ENCODE data around the gene THAP4. TPM values are rescaled to one million over a fixed set of nuclear protein-coding genes. Genes with fewer than 3 reads are reported as not detected.
"Not testable (repeated sequence)": the region's sequence is repeated elsewhere in the genome, so short reads cannot be mapped to it uniquely, and the experiment has no call there.

The THAP4 gene
- total and polyA plus RNA-seq, 2 of the 4 experiments (the other 2 are of a cell fraction): 33.9 to 55.1 TPM

- H2BK15ac ChIP-seq (ENCODE audit: low read depth, low read length): not testable (repeated sequence)
These were observed 25.8 kb upstream of the THAP4 start for GRCh38 chr2:241662731-241663130.

More at GRCh38 chr2:241662731-241663130, 25.8 kb upstream of the THAP4 start:
- H4K5ac ChIP-seq (ENCODE audit: low read depth, low read length); H3K9me3 ChIP-seq (ENCODE audit: control insufficient read depth, insufficient read depth, low read length); H3K27ac ChIP-seq (ENCODE audit: insufficient read depth, low read length); H3K9me1 ChIP-seq (ENCODE audit: insufficient read depth, low read length); BruUV-seq (replicated peaks); H3K4ac ChIP-seq (ENCODE audit: low read depth, low read length); H2BK20ac ChIP-seq (ENCODE audit: low read depth, low read length); H3K4me3 ChIP-seq (ENCODE audit: insufficient read depth, low read depth, low read length); H2BK5ac ChIP-seq (ENCODE audit: low read depth, low read length, poor library complexity, severe bottlenecking); H3K23ac ChIP-seq (ENCODE audit: low read depth, low read length); H3K14ac ChIP-seq (replicated peaks; ENCODE audit: low read depth, low read length); H4K91ac ChIP-seq (ENCODE audit: insufficient read depth, low read depth, low read length); H3K18ac ChIP-seq (ENCODE audit: low read depth, low read length); H2AFZ ChIP-seq (replicated peaks; ENCODE audit: low read length, poor library complexity); H3K9ac ChIP-seq (ENCODE audit: low read depth, low read length); H2BK120ac ChIP-seq (ENCODE audit: low read depth, low read length); POLR2A ChIA-PET (ENCODE audit: unreplicated experiment); H2AK5ac ChIP-seq (ENCODE audit: low read depth, low read length); H4K8ac ChIP-seq (ENCODE audit: low read depth in 2 of 2, low read length in 2 of 2); ATAC-seq (ENCODE audit: low read depth); H3K56ac ChIP-seq (ENCODE audit: extremely low read depth, insufficient read depth, low read length); intact Hi-C loops (cut with micrococcal nuclease); DNase-seq; CTCF ChIA-PET; H3K27me3 ChIP-seq (ENCODE audit: control insufficient read depth, insufficient read depth, low read length); dilution Hi-C loops (cut with HindIII; ENCODE audit: low sequenced_read_pairs, unreplicated experiment); H2AK9ac ChIP-seq (replicated peaks; ENCODE audit: low read depth, low read length, poor library complexity); H3K4me2 ChIP-seq (ENCODE audit: low read depth, low read length): not testable (repeated sequence)
- Histone ChIP-seq H3K79me1 (ENCODE audit: low read depth in 1 of 2, low read length in 2 of 2) (peaks cover 3 to 18% of the 10 kb centered on the region in 2 experiments), H4K20me1 (ENCODE audit: insufficient read depth, low read length) (peaks cover 16% of the 10 kb centered on the region), H3K4me1 (ENCODE audit: control insufficient read depth, insufficient read depth, low read length) (peaks cover 15% of the 10 kb centered on the region), H3K36me3 (ENCODE audit: control insufficient read depth, insufficient read depth, low read length) (peaks cover 25% of the 10 kb centered on the region)
- WGBS, 2 experiments (ENCODE audit: extremely low coverage in 2 of 2, insufficient read length in 1 of 2): 92% methylated on average over 12 of the region's 24 CpGs; no CpG with 5 or more reads in 1 of the 2 experiments
- in situ Hi-C loops (cut with MboI; ENCODE audit: low sequenced_read_pairs): loop anchor here (25.0 kb wide), 1 partner anchor 800 kb away; the partner anchor contains the start of gene AGXT
